Measurements from ENCODE around the gene COL4A2.
"Not testable (repeated sequence)": the region's sequence is repeated elsewhere in the genome, so short reads cannot be mapped to it uniquely, and the experiment has no call there.

COL4A2 gene

GRCh38 chr13:110483386-110483968, 176.4 kb downstream of the COL4A2 start:
- DNase-seq: no peak

DNA sequence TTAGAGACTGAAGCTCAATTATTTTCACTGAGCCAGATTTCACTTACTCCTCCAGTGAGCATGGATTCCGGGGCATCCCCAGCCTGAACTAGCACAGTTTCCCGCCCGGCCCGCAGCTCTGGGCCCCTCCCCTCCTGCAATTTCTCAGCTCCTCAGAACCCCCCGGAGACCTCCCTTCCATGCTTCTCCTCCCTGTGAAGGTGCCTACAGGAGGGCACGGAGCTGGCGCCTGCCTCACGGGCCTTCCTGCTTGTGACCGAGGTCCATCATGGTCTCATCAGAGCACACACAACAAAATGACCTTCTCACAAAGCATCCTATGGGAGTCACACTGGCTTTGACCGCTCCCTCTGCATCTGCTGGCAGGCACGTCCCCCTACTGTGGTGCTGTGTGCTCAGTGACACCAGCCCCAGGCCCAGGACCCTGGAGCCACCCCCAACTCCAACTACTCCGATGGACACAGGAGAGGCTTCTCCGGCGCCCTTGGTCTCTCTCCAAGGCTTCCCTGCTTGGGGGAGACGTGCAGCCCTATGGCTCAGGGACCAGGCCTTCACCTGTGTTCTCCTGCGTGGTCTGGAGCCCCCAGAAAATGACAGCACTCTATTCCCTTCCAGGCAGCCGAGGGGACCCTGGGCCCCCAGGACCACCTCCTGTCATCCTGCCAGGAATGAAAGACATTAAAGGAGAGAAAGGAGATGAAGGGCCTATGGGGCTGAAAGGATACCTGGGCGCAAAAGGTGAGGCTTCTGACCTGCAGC, 177.4 kb downstream of the COL4A2 start:
- DNase-seq: no peak

GRCh38 chr13:110485604-110486003, 178.5 kb downstream of the COL4A2 start:
- DNase-seq: no peak

- no peak for DNase-seq
Measured at GRCh38 chr13:110486061-110486715, 179.1 kb downstream of the COL4A2 start.

DNA sequence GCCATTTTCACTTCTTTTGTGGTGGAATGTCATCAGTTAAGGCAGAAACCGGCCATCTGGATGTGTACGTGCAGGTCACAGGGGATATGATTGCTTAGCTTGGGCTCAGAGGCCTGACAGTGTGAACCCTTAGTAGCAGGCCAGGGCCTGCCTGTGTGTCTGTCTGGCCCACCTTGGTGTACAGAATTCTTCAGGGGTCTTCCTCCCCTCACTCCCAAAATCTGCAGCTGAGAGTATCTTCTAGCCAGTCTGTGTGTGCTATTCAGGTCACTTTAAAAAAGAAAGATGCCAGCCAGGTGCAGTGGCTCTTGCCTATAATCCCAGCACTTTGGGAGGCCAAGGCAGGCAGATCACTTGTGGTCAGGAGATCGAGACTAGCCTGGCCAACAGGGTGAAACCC, 179.8 kb downstream of the COL4A2 start:
- DNase-seq: not testable (repeated sequence)

DNA sequence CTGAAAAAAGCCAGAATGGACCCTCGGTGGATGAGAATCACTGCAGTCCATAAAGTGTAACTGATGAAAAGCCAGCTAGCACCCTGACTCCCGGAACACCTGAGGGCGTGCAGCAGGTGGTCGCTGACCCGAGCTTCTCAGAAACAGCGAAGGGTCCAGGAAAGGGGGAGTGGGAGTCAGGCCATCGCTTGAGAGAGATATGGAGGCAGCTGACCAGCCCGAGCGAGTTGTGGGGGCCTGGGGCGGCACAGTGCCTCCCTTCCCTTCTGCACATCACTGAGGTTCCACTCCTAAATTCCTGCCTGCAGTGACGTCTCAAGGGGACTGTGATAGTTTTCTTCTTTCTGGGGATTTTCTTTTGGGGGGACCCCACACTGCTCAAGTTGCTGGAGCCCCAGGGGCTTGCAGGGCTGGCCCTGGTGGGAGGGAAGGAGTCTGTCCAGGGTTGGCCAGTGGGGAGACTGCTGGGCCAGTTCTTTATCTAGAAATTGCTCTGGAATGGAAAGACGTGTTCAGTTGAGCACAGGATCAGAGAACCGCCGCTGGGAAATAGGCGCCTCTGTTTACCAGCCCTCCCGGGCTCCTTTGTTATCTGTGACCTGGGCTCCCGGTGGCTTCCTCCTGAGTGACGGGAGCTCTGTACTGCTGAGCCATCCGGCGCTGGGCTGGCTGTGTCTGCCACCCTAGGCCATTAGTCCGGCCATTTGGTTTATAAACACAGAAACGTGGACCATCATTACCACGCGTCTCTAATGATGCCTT, 183.1 kb downstream of the COL4A2 start:
- no peak for DNase-seq

DNA sequence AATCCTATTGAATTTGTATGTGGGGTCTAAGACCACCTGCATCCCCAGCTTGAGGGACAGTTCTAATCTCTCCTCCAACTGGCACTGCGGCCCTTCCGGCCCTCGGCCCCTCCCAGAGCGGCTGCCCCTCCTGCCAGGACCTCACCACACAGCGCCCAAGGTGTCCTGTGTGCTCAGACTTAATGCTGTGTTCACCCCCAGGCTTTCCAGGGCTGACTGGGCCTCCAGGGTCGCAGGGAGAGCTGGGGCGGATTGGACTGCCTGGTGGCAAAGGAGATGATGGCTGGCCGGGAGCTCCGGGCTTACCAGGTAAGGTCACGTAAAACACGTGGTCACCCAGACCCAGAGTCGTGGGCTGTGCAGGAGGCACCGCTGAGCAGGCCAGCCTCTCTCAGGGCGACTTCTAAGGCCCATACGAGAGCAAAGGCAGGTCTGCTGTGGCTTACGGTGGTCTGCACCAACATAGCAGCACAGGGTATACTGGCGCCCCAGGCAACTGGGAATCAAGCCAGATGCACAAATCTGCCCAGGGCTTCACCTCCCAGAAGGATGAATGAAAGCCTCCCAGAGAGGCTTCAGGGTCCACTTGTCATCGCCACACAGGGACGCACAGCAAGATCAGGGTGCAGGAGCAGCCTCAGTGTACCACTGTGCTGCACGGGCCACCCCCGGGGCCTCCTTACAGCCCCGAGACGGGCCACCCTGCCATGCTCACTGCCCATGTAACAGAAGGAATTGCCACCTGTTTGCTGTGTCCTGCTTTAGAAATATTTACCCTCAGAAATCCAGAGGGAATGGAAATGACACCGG, 185.0 kb downstream of the COL4A2 start:
- no peak for DNase-seq

- DNase-seq: no peak
Measured at GRCh38 chr13:110492679-110493593, 185.9 kb downstream of the COL4A2 start.

- no peak for DNase-seq
Measured at GRCh38 chr13:110493613-110494012, 186.5 kb downstream of the COL4A2 start.

GRCh38 chr13:110495376-110495775, 188.3 kb downstream of the COL4A2 start:
- no peak for DNase-seq

DNA sequence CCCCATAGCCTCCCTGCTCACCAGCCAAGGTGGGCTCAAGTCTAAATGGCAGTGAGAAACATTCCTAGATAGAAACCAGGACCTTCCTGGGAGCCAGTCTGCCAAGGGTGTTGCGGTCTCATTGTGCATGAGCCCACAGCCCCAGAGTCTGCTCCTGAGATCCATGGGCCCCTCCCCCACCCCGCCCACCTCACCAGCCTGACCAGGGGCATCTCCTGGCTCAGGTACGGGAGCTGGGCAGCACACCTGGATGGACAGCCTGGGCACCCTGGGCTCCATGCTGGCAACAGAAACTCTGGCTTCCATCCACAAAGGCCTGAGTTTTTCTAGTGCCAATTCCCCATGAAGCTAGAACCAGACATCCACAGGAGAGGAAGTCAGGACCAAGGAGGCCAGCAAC, 188.8 kb downstream of the COL4A2 start:
- no peak for DNase-seq

GRCh38 chr13:110496281-110496680, 189.2 kb downstream of the COL4A2 start:
- DNase-seq: no peak

DNA sequence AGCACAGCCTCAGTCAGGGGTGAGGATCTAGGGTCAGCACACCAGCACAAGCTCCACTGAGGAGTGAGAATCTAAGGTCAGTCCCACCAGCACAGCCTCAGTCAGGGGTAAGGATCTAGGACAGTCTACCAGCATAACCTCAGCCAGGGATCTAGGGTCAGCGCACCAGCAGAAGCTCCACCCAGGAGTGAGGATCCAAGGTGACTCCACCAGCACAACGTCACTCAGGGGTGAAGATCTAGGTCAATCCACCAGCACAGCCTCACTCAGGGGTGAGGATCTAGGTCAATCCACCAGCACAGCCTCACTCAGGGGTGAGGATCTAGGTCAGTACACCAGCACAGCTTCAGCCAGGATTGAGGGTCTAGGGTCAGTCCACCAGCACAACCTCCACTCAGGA, 189.9 kb downstream of the COL4A2 start:
- no peak for DNase-seq

DNA sequence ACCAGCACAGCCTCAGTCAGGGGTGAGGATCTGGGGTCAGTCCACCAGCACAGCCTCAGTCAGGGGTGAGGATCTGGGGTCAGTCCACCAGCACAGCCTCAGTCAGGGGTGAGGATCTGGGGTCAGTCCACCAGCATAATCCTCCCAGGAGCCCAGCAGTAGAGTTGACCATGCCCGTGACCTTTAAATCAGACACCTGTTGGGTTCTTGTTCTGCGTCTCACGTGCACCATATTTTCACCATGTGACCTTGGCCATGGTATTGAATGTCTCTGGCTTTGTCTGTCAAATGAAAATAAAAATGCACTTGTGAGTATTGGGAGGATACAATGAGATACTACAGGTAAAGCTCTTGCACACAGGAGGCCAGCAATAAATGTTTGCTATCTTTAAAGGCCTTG, 190.8 kb downstream of the COL4A2 start:
- not testable (repeated sequence) for DNase-seq

DNA sequence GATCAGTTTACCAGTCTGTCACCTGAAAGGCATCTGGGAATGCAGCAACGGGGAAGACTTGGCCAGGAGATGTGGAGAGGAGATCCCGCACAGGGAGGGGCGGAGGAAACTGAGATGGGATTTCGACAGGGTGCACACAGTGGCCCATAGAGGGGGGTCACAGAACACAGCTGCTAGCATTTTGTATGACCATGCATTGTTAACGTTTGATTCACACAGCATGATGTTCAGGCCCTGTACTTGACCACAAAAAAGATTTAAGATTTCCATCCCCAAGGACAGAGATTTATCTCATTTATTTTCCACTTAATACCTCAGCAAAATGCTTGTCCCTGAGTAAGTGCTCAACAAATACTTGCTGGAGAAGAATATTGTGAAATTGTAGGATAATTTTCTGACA, 191.2 kb downstream of the COL4A2 start:
- DNase-seq: no peak

DNA sequence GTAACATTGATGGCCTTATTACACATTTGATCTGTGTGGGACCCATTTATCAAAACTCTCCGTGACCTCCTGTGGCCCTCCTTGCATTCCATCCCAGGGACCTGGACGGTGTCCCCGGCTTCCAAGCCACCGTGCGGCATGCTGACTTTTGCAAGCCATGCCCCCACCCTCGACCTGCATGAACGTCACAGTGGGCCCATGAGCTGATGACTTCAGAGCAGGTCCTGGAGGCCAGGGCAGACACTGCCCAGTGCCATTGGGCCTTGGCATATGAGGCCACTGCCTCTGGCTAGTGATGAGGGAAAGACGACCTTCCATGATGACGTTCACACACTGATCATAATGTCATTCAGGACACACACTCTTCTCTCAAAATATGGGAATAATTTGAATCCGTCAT, 191.7 kb downstream of the COL4A2 start:
- DNase-seq: no peak

DNA sequence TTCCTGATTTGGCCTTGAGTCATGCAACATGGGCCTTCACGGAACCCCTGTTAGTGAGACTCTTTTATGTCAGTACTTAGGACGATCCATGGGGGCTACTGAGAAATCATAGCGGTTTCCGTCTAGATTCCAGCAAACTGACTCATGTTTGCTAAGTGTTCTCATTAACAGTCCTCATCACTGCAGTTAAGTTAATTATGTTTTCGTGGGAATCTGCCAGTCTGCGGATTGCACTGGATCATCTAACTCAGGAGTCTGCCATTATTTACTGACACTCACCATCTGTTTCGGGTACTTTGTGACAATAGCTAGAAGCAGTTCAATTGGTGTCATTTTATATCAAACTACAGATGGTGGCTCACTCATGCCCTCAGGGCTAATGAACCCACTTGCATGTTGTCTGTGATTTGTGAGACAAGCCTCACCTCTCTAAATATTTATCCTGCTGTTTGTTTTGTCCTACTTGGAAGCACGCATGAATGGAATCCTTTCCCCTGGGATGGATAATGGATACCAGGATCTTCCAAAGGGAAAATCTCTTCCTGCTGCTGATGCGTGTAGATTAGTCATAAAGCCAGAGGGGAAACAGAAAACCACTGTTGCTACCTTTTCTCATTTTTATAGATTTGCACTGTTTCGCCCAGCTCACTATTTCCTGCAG, 192.7 kb downstream of the COL4A2 start:
- DNase-seq: no peak

- no peak for DNase-seq
Measured at GRCh38 chr13:110500341-110500740, 193.3 kb downstream of the COL4A2 start.

DNA sequence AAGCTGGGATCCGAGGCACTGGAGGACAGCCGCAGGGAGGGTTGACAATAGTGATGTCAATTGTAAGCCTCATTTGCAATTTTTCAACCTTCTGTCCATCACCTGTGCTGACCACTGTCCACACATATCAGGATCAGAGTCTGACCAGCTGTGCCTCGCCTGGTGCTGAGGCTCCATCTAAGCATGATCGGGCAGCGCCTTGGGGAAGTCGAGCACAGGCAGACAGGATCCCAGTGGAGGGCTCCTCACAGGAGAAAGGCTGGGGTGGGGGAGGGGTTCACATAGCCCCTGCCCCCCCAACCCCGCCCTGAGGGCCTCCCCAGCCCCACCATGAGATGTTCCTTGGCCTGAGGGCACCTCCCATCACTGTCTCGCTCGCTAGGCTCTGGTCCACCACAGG, 194.1 kb downstream of the COL4A2 start:
- no peak for DNase-seq

DNA sequence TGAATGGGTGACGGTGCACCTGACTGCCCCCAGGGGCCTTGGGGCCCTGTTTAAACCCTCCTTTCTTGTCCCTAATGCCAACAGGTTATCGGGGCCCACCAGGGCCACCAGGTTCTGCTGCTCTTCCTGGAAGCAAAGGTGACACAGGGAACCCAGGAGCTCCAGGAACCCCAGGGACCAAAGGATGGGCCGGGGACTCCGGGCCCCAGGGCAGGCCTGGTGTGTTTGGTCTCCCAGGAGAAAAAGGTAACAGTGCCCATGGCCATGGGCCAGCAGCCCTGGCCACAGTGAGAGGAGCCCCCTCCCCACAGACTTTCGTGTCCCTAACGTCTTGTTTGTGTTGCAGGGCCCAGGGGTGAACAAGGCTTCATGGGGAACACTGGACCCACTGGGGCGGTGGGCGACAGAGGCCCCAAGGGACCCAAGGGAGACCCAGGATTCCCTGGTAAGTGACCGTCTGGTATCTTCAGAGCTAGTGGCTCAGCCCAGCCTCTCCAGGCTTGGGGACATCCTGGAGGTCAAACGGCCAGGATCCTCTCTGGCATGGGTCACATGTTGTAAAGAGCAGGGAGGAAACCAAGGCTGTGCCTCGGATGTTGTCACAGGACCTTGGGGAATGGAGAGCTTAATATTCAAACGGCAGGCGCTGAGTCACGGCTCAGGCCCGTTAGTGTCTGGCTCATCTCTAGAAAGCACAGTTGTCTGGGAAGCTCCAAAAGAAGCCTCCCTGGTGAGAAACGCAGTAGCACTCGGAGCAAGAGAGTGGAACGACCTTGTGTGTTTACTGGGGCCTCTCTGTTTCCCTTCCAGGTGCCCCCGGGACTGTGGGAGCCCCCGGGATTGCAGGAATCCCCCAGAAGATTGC, 196.2 kb downstream of the COL4A2 start:
- no peak for DNase-seq
